NCI-H187 (cell line): ENCODE data around the gene LYPD6.
A peak's percentile ranks its signal among the peaks of the same experiment; 100 is the strongest.

Experiments used
- DNase-seq, 2 experiments: peaks; one replicate each; lab custom pipeline; 2025; lab: John Stamatoyannopoulos, UW

Gene LYPD6

DNA sequence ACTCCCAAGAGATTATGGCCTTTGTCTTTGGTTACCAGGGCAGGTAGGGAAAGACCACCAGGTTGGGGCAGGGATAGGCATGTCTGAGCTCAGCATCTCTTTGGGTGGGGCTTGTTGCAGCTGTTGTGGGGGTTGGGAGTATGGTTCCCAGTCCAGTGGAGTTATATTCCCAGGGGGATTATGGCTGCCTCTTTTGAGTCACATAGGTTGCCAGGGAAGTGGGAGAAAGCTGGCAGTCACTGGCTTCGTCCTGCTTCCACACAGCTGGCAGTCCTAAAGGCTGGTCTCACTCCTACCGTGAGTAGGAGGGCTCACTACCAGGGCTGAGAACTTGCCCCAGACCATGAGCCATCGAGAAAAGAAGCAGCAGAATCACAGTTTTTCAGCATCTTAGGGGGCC lies 79.1 kb downstream of the LYPD6 start:
- no peak for DNase-seq

DNA sequence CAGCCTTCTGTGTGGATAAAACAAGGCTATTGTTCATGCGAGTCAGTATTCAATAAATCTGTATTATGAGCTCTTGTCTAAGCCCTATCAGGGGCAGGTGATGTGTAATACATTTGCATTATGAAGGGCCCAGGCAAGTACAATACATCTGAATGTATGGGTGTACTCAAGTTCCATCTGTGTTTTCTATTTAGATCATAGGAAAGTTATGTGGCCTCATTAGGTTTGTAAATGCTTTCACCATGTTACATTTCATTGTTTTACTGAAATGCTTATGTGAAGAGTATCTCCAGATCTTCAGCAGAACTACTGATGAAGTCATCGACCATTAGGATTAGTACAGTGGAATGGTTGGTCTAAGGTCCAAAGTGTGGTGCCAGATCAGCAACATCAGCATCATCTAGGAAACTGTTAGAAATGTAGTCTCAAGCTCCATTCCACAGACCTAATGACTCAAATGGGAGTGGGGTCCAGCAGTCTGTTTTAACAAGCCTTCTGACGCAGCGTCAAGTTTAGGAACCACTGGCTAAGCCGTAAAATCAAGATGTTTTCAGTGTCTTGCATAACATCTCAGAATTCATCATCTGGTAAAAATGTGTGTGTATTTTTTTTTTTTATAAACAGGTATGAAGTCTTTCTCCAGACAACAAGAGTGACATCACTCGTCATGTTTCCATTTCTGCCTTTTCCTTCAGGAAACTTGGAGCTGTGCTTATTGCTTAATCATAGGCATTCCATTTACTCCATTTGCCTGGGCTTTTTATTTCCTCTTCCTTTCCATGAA lies 80.5 kb downstream of the LYPD6 start:
- DNase-seq = no peak

DNA sequence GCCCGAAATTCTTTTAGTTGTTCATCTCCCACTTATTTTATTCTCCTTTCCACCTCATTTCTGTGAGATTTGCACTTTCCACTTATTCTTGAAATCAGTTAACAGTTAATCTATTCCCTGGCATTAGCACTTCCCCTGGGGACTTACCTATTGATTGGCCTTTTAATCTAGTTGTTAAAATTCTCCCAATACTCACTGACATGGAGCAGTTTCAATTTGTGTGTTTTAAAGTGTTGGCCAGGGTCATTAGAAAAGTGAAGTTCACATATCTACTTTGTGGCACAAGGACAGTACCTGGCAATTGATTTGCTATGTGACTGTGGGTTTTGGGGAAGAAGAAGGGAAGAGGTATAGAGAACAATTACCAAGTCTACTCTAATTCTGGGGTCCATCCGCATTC lies 83.1 kb downstream of the LYPD6 start:
- DNase-seq = no peak

DNA sequence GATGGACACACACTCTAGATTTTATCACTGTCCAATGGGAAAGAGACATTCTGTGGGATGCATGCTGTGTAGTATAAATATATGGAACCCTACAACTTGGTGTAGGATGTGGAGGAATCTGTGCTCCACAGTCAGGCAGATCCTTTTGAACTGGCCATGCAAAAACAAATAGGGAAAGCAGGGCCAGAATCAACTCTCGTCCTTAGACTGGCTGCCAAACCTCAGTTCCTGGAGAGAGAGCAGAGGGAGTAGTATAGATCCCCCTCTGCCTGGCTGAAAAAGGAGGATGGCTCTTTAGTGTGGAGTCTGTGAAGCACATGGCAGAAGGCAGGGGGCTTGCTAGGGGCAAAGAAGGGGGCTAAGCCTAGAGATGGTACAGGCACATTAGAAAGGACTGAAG lies 84.7 kb downstream of the LYPD6 start:
- DNase-seq = no peak

DNA sequence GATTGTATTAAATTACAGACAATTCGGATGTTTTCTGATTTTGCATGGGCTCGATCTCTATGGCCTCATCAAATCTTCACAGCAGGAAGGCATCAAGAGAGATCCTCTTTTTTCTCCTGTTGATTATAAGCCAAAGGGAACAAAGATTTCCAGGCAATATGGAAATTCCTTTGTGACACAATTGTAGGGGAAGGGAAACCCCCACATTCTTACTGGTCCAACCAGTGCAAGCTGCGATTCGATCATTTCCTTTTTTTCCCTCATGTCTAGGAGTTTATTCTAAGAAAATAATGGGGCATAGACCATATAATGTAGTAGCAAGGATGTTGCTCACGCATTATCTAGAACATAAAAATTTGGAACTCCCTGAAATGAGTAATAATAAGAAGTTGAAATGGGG lies 87.7 kb downstream of the LYPD6 start:
- no peak for DNase-seq

DNA sequence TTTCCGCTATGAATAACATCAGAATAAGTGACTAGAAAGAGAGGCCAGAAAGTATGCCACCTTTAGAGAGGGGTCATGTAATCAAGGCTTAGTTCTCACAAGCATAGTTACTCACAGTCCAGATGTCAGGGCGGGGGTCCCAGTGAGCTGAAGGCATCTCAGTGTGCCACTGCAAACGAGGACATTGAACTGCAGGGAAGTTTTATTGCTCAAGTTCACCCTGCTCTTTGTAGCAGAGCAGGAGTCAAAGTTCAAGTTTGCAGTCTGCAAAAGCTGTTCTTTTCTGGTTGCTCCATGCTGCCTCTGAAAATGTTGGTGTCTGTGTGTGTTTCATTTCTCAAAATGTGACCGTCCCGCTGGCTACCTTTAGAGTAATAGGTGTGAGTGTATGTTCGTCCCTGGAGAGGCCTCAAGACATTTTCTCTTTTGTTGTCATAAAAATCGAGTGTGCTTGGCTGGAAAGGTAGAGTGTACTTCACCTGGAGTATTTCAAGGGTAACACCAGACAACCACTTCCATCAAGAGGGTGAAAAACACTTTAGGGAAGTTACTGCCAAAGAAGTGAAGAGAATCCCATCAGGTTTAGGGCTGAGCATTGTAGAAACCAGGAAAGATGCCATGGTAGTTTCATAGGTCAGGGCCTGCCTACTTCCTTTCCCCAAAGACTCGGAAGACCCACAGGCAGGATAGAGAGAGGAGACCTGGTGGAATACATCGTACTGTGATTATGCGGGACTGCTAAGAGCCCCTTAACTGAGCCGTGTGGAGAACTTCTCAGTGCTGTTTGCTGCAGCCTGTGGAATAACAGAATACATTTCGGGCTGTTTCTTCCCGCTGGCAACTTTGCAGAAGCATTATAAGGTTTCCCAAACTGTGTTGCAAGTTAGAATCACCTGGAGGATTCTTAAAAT lies 89.9 kb downstream of the LYPD6 start:
- DNase-seq = peak in 1 of 2 experiments; percentile 21

DNA sequence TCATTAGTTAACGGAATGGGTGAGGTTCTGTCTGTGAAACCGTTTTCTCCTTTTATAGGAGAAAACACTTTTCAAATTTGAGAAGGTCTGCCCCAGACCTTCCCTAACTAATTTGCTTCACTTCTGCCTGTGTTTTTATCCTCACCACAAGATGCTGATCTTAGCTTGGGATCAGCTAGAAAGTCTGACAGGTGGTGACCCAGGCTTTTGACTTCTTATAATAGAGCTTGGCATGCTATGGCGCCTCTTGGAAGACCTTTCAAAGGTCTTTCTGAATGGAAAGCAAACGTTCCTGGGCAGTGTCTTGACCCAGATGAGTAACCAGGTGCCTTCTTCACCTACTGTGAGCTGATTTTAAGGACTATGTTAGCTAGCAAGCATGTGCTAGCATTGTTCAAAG lies 91.4 kb downstream of the LYPD6 start:
- no peak for DNase-seq

DNA sequence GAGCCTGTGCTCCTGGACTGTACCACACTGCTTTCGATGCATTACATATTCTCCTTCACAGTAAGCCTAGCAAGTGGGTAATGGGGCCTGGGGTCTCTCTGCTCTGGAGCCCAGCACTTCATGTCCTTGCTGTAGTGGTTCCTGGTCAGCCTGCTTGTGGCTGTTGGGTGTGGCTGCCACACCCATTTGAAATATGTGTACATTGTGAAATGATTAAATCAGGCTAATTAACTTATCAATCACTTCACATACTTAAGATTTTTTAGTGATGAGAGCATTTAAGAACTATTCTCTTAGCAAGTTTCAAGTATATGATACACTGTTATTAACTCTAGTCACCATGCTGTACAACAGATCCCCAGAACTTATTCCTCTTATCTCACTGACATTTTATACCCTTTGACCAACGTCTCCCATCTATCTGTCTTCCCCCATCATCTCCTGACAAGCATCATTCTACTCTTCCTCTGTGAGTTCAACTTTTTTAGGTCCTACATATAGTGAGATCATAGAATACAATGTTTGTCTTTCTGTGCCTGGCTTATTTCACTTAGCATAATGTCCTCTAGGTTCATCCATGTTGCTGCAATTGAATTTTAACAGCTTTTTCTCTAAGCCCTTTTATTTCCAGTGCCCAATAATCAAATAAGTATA lies 92.1 kb downstream of the LYPD6 start:
- no peak for DNase-seq

DNA sequence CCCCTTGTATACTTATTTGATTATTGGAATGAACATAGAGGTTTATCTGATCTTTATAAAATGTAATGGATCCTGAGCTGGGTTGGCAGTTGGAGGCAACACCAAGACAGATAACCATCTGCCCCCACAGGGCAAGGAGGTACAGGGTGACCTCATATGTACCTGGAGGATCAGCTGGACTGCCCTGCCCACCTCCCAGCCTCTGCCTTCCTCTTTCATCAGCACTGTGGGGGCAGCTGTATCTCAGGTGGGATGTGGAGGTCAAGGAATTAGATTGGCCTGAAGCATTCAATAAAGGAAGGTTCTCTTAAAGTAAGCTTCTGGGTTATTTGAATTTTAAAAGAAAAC lies 92.6 kb downstream of the LYPD6 start:
- no peak for DNase-seq

DNA sequence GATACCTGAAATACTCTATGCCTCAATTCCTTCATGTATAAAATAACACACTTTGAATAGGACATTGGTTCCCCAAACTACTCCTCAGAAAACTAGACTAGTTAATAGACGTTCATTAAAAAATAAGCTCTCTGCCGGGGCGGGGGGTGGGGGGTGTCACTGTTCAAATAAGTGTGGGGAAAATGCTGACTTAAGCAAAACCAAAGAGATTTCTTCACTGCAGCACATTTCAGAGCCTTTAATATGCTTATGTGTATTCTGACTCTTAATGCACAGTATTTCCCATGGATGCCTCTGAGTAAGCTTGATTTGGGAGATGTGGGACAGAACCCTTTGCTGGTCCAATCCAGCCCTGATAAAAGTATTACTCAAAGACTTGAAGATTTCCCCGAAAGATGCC lies 93.2 kb downstream of the LYPD6 start:
- DNase-seq = no peak

DNA sequence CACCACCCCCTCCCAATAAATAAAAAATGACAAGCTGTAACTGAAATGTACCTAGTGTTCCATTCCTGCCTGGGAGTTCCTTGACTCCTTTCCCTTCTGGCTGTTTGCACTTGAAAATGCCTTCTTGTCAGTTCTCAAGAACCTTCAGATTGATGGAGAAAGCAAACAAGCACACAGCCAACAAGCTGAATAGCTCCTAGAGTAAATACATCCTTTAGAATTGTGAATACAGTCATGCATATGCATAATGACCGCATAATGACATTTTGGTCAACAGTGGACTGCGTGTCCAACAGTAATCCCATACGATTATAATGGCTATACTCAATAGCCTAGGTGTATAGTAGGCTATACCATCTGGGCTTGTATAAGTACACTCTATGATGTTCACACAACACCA lies 97.0 kb downstream of the LYPD6 start:
- DNase-seq = no peak

DNA sequence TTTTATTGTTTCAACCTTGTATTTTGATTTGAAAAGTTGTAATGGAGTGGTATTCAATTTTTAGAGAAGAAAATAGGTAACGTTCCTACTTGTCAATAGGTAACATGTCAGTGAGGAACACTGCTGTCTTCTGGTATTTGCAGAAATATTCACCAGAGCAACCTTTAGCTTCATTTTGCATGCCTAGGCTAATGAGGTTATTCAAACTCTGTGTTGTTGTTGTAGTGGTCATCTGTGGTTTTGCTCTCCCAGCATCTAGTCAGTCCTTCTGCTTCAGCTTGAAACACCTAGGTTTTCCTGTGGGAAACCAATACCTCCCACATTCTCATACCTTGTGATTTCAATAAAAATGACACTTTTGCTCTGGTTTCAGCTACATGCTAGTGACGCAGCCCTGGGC lies 98.4 kb downstream of the LYPD6 start:
- DNase-seq = no peak

DNA sequence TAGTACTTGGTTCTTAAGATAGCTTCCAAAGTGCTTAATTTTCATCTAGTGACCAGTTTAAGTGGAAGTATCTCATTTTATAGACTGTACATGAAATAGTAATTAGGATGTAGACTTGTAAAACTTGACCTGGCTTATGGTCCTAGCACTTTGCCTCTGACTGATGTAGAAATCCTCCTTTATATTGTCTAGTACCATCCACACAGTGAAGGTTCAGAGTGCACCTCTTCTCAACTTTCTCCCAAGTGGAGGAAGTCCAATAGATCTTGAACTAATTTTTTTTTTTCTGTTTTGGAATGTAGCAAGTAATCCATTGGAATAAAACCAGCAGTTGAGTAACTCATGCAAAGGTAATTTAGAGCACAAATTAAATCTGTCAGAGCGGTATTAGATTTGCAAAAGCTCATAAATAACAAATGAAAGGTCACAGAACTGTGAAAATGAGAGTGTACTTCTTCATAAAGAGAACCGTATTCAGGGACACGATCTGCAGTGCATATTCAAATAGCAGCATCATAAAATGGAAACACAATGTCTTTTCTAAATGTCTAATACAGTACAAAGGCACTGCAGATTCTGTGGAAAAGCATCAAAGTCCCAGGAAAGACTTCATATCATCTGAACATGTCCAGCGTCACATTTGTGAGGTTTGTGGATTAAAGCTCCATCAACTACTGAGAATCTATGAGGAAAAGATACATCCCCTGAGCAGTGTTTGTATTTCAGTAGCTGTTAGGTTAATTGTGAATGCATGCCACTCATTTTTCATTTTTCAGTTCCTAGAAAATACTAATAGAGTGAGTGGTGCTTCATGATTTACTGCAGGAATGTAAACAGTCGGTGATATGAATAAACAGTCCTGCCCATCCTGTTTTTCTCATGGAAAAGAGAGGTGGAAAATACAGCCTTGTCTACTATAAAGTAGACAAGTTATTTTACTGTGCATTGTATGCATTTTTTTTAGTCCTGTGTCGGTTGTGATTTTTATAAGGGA lies 100.7 kb downstream of the LYPD6 start:
- no peak for DNase-seq

DNA sequence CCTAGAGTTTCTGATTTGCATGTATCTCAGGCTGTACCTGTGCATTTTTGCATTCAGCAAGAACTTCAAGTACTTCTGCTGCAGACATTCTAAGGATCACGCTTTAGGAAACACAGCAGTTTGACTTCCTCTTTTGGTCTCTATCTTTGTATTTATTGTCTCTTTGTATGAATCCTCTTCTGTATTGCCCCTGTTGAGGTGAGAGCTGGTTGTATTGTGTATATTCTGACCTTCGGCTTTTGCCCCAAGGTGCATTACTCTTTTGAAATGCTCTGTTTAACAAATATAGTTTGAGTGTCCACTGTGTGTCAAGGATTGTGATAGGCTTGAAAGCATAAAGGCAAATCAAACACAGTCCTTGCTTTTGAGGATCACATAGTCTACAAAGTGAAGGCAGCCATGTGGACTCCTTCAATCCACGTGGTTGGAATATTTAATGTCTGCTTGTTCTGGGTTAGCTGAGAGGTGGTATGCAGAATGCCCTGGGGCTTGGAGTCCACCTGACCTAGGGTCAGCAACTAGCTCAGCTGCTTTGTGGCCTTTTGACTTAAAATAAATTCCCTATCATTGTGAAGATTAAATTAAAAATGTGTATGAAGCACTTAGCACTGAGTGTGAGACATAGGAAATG lies 108.1 kb downstream of the LYPD6 start:
- no peak for DNase-seq

DNA sequence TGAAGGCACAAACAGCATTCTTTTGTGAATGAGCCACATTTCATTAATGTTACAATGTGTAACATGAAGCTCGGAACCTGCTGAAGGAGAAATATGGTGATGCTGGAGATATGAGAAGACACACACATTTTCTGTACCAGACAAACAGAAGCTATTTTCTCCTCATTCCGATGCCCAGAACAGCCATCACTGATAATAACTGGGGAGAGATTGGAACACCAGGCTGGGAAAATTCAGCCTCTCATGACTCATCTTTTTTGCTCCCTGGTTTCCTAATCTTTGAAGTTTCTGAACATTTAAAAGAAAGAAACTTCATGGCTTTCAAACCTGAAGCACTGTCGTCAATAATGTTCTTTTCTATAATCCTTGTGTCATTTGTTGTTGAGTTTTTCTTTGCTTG lies 110.9 kb downstream of the LYPD6 start:
- DNase-seq = no peak

DNA sequence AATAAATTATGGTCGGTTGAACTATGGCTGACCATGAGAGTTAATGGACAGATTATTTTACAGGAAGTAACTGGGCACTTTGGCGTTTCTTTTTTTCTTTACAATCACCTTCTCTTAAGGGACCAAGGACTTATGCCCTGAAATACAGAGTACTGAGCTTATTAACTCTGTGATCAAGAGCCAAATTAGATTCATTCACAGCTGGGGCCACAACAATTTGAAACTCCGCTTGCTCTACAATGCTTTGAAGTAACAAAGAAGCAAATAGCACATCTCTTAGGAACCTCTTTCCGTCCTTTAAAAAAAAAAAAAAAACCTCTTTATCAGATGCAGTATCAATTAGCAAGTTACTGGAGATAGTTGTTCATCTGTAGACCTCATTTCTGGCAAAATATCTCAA lies 112.0 kb downstream of the LYPD6 start:
- no peak for DNase-seq

DNA sequence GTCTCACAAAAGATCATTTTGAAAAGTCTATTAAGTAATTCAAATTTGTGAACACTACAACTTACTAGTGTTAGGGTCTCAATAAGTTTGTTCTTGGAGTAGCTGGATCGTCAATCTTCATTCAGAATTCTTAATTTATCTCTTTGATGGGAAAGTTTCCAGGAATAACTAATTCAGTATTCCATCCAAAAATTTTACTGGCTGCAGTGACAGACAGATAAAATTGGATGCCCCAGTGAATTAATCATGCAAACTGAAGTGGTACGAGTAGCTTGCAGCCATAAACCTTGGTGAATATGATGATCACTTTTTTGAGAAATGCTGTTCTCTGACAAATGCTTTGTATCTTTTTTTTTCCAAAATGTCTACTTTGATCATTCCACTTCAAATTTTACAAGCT lies 112.8 kb downstream of the LYPD6 start:
- DNase-seq = no peak

DNA sequence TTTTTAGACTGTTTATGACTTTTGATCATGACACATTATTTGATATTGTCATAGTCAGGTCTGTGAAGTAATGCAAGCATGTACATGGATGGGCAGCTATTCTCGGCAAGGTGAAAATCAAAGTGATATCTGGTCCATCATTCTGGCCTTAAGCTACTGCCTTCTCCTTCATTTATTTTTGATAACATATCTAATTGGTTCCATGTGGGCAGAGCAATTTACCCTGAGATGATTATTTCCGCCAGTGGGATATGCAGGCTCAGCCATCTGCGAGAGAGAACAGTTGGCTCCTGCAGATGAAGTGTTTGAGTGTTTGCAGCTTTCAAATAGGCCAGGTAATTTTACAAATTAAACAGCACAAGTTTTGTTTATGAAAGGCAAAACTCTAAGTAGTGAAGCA lies 116.4 kb downstream of the LYPD6 start:
- no peak for DNase-seq

DNA sequence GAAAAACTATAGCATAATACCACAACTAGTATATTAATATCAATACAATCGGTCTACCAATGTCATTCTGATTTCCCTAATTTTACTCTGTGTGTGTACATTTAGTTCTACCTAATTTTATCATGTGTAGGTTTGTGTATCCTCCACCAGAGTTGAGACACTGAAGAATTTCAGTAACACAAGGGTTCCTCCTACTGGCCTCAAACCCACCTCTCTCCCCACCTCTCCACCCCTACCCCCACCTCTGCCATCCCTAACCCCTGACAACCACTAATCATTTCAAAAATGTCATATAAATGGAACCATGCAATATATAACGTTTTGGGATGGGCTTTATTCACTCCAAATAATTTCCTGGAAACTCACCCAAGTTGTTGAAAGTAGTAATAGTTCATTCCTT lies 117.9 kb downstream of the LYPD6 start:
- DNase-seq = no peak

DNA sequence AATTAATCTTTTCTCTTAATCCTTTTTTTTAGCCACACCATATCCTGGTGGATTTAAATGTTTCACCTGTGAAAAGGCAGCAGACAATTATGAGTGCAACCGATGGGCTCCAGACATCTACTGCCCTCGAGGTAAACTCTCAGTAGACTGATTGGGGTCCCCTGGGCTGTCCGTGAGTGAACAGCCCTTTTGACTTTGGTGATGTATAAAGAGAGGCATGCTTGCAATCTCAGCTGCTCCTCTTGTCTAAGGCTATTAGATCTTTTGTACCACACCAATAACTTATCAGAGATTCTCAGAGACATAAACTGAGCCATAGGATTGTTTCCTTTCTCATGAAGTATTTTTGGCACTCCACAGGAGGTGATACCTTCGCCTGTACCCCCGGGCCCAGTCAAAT lies 118.6 kb downstream of the LYPD6 start:
- DNase-seq = no peak
